ENCODE measurements around the gene RAB1A.

Gene RAB1A

DNA sequence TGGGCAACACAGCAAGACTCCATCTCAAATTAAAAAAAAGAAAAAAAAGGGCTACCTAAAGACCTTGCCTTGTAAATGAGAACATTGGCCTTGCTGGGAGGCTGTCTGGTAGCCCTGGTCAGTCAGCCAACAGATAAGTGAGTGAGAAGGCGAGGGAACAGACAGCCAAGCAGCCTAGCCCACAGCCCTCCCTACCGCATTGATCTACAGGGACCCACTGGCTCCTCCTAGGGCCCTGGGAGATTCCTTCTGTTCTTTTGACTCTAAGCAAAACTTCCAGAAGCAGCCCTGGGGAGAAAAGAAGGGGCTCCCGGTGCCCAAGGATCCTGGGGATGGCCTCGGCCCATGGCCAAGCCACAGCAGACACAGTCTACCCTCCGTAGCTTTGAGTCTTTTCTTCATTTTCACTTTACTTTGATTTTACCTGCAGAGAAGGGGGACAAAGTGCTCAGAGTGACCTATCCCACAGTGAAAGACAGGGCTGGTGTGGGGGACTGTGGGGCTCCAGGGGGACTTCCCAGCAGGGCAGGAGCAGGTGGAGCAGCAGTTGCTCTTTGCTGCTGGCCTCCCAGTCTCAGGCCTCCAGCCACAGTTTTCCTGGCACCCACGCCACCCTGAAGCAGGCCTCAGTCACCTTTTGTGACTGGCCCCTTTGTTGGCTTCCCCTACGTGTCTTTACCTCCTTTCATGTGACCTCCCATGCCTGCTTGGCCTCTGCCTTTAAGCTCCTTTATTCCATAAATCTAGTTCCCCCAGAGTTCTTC is 68.6 kb downstream of the RAB1A start:
- no peak for DNase-seq (ENCODE audit: low read depth)

- DNase-seq (ENCODE audit: low read depth), result no peak
Observed at GRCh38 chr2:65059071-65059470, 70.8 kb downstream of the RAB1A start.

GRCh38 chr2:65057391-65058052 is 72.4 kb downstream of the RAB1A start:
- DNase-seq (ENCODE audit: low read depth), result peak; percentile 59

- DNase-seq (ENCODE audit: low read depth), result no peak
Observed at GRCh38 chr2:65057054-65057375, 72.9 kb downstream of the RAB1A start.

- peak; percentile 93 for DNase-seq (ENCODE audit: low read depth)
Observed at GRCh38 chr2:65056215-65057053, 73.5 kb downstream of the RAB1A start, which contains the start of gene CEP68. CEP68 (plus strand) TSS chr2:65056416; CDS start chr2:65069445, 13,029 bp downstream.

GRCh38 chr2:65055422-65056214 is 74.3 kb downstream of the RAB1A start:
- no peak for DNase-seq (ENCODE audit: low read depth)

- no peak for DNase-seq (ENCODE audit: low read depth)
Observed at GRCh38 chr2:65054749-65055421, 75.0 kb downstream of the RAB1A start.

- peak; percentile 25 for DNase-seq (ENCODE audit: low read depth)
Observed at GRCh38 chr2:65053199-65053598, 76.7 kb downstream of the RAB1A start.

DNA sequence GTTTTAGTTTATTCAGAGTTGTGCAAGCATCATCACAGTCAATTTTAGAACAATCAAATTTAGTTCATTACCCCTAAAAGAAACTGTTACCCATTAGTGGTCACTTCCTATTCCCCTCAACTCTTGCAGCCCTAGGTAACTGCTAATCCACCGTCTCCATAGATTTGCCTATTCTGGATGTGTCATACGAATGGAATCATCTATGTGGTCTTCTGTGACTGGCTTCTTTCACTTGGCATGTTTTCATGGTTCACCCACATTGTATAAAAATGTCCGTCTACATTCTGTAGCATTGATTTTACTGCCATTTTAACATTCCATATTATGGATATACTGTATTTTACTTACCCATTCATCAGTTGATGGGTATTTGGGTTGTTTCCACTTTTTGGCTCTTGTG is 79.0 kb downstream of the RAB1A start:
- DNase-seq (ENCODE audit: low read depth), result no peak

- DNase-seq (ENCODE audit: low read depth), result no peak
Observed at GRCh38 chr2:65049010-65049639, 80.8 kb downstream of the RAB1A start.

DNA sequence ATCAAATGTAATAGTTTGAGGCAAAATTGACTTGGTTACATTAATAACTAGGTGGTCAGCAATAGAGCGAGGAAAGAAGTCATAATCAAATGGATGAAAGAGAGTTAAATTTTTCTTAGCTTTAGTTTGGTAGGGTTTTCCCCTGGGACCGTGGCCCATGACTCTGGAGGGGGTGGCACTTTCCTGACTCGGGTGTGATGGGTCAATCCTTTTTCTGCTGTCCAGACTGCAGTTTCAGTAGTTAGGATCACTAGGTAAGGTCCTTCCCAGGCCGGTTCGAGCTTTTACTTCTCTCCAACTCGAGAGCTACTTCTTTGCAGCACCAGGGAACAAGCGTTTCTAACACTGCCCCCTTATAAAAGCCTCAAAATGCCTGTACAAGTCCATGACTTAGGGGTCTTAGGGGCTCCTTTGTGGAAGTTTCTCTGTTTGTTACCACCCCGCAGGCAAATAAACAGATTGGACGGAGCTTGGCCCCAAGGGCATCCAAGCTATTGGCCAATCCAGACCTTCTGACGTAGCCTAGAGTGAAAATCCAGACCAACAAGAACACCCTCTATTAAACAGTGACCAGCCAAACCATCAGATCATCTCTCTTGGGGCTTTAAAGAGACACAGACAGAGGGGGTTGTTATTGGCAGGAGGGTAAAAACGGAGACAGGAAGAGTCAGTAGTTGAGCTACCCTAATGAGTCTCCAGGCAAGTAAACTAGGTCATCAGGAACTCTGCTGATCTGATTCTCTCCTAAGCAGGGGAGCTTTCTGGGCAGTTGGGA is 83.1 kb downstream of the RAB1A start:
- no peak for DNase-seq (ENCODE audit: low read depth)

- no peak for DNase-seq (ENCODE audit: low read depth)
Observed at GRCh38 chr2:65045651-65046050, 84.3 kb downstream of the RAB1A start.

DNA sequence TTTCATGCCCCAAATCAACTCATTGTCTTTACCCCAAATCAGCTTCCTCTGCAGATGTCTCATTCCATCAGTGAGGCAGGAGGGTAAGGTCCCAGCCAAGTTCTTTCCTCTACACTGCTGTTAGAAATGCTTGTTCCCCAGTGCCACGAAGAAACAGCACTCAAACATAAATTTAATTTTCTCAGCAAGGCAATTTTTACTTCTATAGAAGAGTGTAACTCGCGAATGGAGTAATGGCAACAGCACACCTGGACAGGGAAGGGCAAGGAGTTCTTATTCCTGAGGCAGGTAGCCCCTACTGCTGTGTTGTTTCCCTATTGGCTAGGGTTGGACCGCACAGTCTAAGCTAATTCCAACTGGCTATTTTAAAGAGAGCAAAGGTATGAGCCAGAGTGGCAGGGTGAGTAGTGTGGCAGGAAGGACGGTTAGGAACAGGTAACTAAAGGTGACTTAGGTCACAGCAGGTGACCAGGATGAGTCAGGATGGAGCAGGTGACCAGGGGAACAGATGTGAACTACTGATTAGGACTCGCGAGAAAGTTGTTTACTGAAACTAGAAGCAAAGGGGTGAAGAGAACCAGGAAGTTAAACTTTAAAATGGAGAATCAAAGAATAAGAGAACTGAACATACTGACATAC is 85.7 kb downstream of the RAB1A start:
- no peak for DNase-seq (ENCODE audit: low read depth)

- DNase-seq (ENCODE audit: low read depth), result no peak
Observed at GRCh38 chr2:65043001-65043400, 86.9 kb downstream of the RAB1A start.

- peak; percentile 49 for DNase-seq (ENCODE audit: low read depth)
Observed at GRCh38 chr2:65040400-65041261, 89.3 kb downstream of the RAB1A start.

DNA sequence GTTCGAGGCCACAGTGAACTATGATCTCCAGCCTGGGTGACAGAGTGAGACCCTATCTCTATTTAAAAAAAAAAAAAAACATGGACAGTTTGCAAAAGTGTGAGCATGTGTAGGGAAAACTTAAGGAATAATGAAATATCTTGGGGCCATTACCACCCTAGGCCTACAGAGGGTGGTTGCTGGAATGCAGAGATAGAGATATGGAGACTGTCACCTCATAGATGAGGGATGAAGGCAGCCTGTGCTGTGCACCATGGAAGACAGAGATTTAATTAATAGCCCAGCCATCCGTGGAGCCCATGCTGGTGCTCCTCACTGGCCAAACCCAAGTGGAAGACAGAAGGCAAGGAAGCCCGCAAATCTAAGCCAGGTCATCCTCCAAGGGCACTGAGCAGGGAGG is 90.3 kb downstream of the RAB1A start:
- no peak for DNase-seq (ENCODE audit: low read depth)

- DNase-seq (ENCODE audit: low read depth), result no peak
Observed at GRCh38 chr2:65037178-65037577, 92.7 kb downstream of the RAB1A start.
